ENCODE measurements around the gene EHD3.

Gene EHD3

DNA sequence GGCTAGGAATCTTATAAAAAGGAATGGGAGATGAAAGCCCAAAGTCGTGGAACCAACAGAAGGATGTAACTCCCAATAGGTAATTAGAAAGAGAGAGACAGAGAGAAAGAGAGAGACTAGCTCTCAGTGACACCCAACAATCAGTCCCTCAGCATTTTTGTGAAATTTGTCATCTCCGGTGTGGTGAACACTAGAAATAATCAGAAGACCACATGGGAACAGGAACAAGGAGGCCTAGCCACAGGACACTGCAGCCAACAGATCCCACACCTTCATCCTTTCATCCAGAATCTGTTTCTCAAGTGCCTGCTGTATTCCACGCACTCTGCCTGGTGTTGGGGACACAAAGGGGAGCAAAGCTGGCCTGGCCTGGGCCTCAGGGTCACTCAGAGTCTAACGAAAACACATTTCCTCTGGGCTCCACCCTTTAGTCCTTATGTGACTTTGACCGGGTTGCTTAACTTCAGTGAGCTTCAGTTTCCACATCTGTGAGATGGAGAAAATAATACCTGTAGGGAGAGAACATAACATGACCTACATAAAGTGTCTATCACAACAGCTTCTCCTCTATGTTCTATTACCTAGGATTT, 53.1 kb downstream of the EHD3 start:
- in situ Hi-C loops (cut with MboI; ENCODE audit: low sequenced_read_pairs): no loop called here

DNA sequence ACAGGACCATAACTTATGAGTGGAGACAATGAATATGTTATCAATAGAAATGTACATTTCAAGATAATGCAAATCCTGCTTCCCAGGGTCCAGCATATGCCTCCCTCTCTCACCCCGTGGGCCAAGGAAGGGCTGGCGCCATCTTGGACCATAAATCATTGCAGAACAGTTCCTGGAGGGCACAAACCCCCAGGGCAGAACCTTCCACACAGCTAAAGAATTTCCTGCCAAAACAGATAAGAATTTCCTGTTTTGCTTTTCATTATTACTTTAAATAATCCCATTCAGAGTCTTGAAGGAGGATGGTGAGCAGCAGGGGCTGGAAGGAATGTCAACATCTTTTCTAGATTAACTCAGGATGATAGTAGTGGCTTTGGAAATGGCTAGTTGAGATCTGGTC, 53.7 kb downstream of the EHD3 start:
- in situ Hi-C loops (cut with MboI; ENCODE audit: low sequenced_read_pairs): no loop called here
- no peaks in the 10 kb centered on the region for H3K4me1 ChIP-seq
- H3K4me3 ChIP-seq: no peak overlapping the region
- H3K27me3 ChIP-seq (ENCODE audit: low read depth): no peaks in the 10 kb centered on the region
- no peaks in the 10 kb centered on the region for H3K36me3 ChIP-seq (replicated peaks)
- DNase-seq (ENCODE audit: low spot score in 2 of 2): no peak
- no peaks in the 10 kb centered on the region for H3K9me3 ChIP-seq

More for the DNA sequence above, 53.1 kb downstream of the EHD3 start:
- Histone ChIP-seq H3K4me3 (no peak overlapping the region), H3K9me3 (no peaks in the 10 kb centered on the region), H3K27me3 (ENCODE audit: low read depth) (no peaks in the 10 kb centered on the region), H3K4me1 (no peaks in the 10 kb centered on the region), H3K36me3 (replicated peaks) (no peaks in the 10 kb centered on the region)
- DNase-seq (ENCODE audit: low spot score in 2 of 2): no peak

DNA sequence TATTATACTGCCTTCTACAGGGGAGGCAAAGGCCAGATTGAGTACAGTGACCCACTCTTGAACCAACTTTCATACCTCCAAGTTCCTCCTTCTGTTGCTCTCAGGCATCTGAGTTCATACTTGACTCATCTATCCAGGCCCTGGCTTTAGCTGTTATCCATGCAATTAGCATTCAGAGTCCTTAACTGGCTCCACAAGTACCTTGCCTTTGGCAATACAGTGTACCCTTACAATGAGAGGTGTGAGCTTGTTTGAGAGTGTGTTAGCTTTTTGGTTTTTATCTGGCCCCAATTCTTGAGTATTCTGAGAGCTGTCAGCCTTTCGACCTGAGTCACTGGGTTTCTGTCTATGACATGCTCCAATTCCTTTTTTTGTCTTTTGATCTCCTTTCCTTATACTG, 60.2 kb downstream of the EHD3 start:
- H3K4me1 ChIP-seq: no peaks in the 10 kb centered on the region
- H3K27me3 ChIP-seq (ENCODE audit: low read depth): no peaks in the 10 kb centered on the region
- no peaks in the 10 kb centered on the region for H3K36me3 ChIP-seq (replicated peaks)
- H3K4me3 ChIP-seq: no peak overlapping the region
- no peak for DNase-seq (ENCODE audit: low spot score in 2 of 2)
- in situ Hi-C loops (cut with MboI; ENCODE audit: low sequenced_read_pairs): no loop called here
- no peaks in the 10 kb centered on the region for H3K9me3 ChIP-seq

DNA sequence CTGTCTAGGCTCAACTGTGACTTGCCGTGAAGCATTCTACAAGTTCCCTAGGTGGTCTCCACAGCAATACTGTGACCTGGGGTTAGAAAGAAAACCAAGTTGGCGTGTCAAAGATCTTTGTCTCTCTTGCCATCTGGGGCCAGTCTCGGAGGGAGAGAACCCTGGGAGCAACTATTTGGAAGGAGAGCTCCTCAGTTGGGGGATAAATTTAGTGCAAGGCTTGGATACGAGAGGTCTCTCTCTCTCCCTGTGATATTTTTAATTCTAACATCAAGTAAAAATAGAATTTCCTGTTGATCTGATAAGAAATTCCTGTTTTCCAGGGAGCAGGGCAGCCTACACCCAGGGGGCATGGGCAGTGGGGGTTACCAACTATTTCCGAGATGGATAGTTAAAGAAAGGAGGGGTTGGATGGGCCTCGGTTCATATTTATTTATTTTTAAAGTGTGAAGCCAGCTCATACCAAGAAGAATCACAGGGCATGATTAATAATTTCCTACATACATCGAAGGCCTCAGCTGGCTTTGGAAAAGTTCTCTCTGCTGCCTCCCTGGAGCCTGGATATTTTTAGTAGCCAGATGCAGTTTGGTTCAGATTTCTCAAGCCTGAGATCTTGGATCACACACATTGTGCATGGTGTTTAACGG, 62.8 kb downstream of the EHD3 start:
- no peak for DNase-seq (ENCODE audit: low spot score in 2 of 2)
- Histone ChIP-seq H3K27me3 (ENCODE audit: low read depth) (no peaks in the 10 kb centered on the region), H3K4me3 (no peak overlapping the region), H3K9me3 (no peaks in the 10 kb centered on the region), H3K4me1 (no peaks in the 10 kb centered on the region), H3K36me3 (replicated peaks) (no peaks in the 10 kb centered on the region)
- in situ Hi-C loops (cut with MboI; ENCODE audit: low sequenced_read_pairs): no loop called here

DNA sequence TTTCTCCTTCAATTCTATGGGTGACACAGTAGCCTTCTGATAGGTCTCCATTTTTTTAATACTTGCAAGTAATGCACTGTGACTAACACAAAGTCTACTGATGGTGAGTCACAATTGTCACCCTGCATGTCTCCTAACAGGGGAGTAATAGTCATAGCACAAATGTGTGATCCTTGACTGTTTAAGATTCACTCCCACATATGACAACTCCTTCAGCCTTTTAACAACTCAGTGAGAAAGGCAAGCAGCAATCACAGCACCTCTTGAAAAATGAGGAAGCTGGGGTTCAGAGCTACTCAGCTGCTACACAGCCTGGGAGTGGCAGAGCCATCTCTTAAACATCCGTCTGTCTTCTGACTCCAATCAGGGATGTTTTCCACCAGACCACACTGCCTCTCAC, 63.8 kb downstream of the EHD3 start:
- DNase-seq (ENCODE audit: low spot score in 2 of 2): no peak
- in situ Hi-C loops (cut with MboI; ENCODE audit: low sequenced_read_pairs): no loop called here
- no peaks in the 10 kb centered on the region for H3K4me1 ChIP-seq
- H3K36me3 ChIP-seq (replicated peaks): no peaks in the 10 kb centered on the region
- no peaks in the 10 kb centered on the region for H3K9me3 ChIP-seq
- no peaks in the 10 kb centered on the region for H3K27me3 ChIP-seq (ENCODE audit: low read depth)
- H3K4me3 ChIP-seq: no peak overlapping the region

DNA sequence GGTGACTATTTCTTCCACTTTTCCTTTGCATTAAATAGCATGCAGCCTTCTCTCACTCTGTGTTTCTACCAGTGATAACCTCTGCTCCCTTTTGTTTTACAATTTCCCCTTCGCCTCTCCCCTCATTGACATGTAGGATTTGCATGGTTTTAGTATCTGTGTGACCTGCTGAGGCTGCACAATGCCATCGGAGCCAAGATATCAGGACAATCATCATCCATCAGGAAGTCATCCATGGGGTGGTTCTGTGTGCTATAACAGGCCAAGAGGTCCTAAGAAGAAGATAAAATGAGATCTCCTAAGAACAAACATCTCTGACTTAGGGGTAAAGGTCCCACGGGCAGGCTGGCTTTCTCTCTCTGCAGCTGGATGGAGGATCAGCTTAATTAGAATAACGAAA, 65.6 kb downstream of the EHD3 start:
- in situ Hi-C loops (cut with MboI; ENCODE audit: low sequenced_read_pairs): no loop called here
- DNase-seq (ENCODE audit: low spot score in 2 of 2): no peak
- no peaks in the 10 kb centered on the region for H3K27me3 ChIP-seq (ENCODE audit: low read depth)

DNA sequence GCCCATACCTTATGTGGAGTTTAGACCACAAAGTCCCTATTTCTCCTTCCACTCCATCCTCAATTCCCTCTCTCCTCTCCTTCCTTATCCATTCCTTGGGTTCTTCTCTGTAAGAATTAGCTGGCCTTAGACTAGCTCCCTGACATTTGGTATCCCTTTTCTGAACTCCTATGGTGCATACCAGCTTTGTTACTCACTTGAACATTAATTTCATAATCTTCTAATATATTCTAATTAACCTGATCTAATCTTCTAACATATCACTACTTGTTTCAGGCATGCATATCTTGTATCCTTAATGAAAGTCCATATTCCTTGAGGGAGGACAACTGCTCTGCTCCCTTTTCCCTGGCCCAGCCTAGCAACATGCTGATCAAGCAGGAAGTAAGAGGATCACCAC, 66.4 kb downstream of the EHD3 start:
- Histone ChIP-seq H3K36me3 (replicated peaks) (no peaks in the 10 kb centered on the region), H3K4me1 (no peaks in the 10 kb centered on the region), H3K4me3 (no peak overlapping the region), H3K27me3 (ENCODE audit: low read depth) (no peaks in the 10 kb centered on the region), H3K9me3 (no peaks in the 10 kb centered on the region)
- in situ Hi-C loops (cut with MboI; ENCODE audit: low sequenced_read_pairs): no loop called here
- DNase-seq (ENCODE audit: low spot score in 2 of 2): no peak

More for the DNA sequence above, 65.6 kb downstream of the EHD3 start:
- Histone ChIP-seq H3K9me3 (no peaks in the 10 kb centered on the region), H3K36me3 (replicated peaks) (no peaks in the 10 kb centered on the region), H3K4me1 (no peaks in the 10 kb centered on the region), H3K4me3 (no peak overlapping the region)

DNA sequence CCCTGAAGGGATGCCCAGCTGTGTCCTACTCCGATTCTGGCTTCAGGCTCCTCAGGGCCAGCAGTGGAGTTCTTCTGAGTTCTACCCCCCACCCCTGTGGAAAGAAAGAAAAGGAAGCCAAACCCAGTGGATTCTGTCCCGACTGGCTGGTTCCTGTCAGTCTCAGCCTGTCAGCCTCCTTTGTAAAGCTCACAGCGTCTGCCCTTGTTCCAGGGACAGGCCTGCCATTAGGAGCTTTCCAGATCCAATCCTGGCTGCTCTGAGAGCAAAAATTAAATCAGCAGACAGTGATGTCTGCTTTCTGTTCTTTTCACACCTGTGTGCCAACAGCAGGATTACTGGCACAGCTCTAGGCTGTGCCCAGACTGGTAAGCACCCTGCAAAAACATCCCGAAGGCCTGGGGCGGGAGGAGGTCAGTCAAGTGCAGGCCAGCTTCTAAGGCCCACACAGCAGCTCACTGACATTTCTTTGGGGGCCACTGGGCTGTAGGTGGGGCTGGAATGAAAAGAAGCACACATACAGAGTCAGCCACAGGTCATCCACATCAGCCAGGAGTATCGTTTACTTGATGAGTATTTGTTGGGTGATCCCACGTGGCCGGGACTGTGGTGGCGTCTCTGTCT, 69.1 kb downstream of the EHD3 start:
- H3K4me1 ChIP-seq: no peaks in the 10 kb centered on the region
- in situ Hi-C loops (cut with MboI; ENCODE audit: low sequenced_read_pairs): no loop called here
- H3K36me3 ChIP-seq (replicated peaks): no peaks in the 10 kb centered on the region
- H3K27me3 ChIP-seq (ENCODE audit: low read depth): no peaks in the 10 kb centered on the region
- H3K4me3 ChIP-seq: no peak overlapping the region
- no peaks in the 10 kb centered on the region for H3K9me3 ChIP-seq
- no peak for DNase-seq (ENCODE audit: low spot score in 2 of 2)

DNA sequence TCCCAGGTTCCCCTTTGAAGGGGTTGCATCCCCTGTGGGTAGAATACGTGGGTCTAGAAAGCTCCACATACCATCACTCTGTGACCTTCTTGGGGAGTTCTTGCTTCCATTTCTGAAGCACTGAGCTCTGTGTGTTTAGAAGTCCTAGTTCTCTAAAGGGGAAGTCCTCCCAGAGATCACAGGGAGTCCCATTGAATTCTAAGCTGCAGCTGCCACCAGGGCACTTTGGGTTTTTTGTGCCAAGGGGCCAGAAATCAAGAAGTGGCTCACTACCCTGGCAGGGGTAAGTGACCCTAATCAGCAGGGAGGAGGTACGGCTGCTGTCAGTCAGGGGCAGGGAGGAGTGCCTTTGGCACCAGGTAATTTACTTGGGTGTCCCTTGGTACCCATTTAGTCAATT, 70.9 kb downstream of the EHD3 start:
- DNase-seq (ENCODE audit: low spot score in 2 of 2): no peak
- Histone ChIP-seq H3K9me3 (no peaks in the 10 kb centered on the region), H3K4me1 (no peaks in the 10 kb centered on the region), H3K36me3 (replicated peaks) (no peaks in the 10 kb centered on the region), H3K4me3 (no peak overlapping the region), H3K27me3 (ENCODE audit: low read depth) (no peaks in the 10 kb centered on the region)
- in situ Hi-C loops (cut with MboI; ENCODE audit: low sequenced_read_pairs): no loop called here

DNA sequence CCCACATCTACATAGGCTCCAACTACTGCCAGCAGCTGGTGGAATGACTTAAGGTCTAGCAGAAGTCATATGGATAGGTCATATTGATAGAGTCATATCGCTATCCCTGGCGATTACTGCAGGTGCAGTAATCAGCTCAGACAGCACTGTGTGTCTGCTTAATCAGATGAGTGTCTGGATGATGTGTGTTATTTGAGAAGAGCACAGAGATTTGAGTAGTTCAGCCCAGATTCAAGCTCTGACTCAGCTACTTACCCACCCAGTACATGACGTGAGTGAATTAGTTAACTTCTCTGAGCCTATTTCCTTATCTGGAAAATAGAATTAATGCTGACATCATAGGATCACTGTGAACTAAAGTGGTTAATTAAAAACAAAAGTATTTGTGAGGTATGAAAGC, 78.9 kb downstream of the EHD3 start:
- no peaks in the 10 kb centered on the region for H3K4me1 ChIP-seq
- H3K36me3 ChIP-seq (replicated peaks): no peaks in the 10 kb centered on the region
- no peak overlapping the region for H3K4me3 ChIP-seq
- no peaks in the 10 kb centered on the region for H3K27me3 ChIP-seq (ENCODE audit: low read depth)
- no peak for DNase-seq (ENCODE audit: low spot score in 2 of 2)
- H3K9me3 ChIP-seq: no peaks in the 10 kb centered on the region
- in situ Hi-C loops (cut with MboI; ENCODE audit: low sequenced_read_pairs): no loop called here

DNA sequence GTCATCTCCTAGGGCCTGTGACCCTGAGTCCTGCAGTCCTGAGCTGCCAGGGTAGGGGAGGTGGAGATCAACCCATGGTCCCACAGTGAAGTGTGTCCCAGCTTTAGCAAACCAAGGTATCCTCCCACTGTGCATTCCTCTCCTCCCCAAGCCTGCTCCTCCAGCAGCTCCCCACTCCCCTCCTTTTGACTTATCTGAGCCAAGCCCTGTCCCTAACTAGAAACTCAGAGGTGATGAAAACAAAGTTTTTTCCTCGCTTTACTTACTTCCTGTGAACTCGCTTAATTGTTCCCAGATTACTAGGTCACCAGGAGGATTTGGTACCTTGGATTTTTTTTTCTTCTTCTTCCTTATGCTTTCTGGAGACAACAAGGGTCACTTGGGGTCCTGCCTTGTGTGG, 80.8 kb downstream of the EHD3 start:
- DNase-seq (ENCODE audit: low spot score in 2 of 2): no peak
- Histone ChIP-seq H3K27me3 (ENCODE audit: low read depth) (no peaks in the 10 kb centered on the region), H3K4me1 (no peaks in the 10 kb centered on the region), H3K36me3 (replicated peaks) (no peaks in the 10 kb centered on the region), H3K4me3 (no peak overlapping the region), H3K9me3 (no peaks in the 10 kb centered on the region)
- in situ Hi-C loops (cut with MboI; ENCODE audit: low sequenced_read_pairs): no loop called here

DNA sequence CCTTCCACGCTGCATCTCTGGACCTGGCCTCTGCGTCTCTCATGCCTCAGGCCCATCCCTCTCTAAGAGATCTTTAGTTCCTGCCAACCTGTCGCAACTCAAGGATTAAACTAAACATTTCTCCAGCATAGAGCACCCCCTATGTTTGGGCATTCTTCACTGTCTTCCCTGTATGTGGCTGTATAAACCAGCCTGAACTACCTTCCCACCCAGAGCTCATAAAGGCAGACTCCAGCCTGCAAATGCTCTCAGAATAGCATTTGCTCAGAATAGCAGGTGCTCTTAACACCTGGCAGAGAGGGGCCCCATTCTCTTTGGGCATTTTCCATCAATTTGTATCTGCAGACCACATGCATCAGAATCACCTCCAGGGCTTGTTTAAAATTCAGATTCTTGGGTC, 83.4 kb downstream of the EHD3 start:
- no peak for DNase-seq (ENCODE audit: low spot score in 2 of 2)
- no peaks in the 10 kb centered on the region for H3K36me3 ChIP-seq (replicated peaks)
- no peaks in the 10 kb centered on the region for H3K9me3 ChIP-seq
- no peak overlapping the region for H3K4me3 ChIP-seq
- in situ Hi-C loops (cut with MboI; ENCODE audit: low sequenced_read_pairs): no loop called here
- H3K4me1 ChIP-seq: no peaks in the 10 kb centered on the region
- no peaks in the 10 kb centered on the region for H3K27me3 ChIP-seq (ENCODE audit: low read depth)

DNA sequence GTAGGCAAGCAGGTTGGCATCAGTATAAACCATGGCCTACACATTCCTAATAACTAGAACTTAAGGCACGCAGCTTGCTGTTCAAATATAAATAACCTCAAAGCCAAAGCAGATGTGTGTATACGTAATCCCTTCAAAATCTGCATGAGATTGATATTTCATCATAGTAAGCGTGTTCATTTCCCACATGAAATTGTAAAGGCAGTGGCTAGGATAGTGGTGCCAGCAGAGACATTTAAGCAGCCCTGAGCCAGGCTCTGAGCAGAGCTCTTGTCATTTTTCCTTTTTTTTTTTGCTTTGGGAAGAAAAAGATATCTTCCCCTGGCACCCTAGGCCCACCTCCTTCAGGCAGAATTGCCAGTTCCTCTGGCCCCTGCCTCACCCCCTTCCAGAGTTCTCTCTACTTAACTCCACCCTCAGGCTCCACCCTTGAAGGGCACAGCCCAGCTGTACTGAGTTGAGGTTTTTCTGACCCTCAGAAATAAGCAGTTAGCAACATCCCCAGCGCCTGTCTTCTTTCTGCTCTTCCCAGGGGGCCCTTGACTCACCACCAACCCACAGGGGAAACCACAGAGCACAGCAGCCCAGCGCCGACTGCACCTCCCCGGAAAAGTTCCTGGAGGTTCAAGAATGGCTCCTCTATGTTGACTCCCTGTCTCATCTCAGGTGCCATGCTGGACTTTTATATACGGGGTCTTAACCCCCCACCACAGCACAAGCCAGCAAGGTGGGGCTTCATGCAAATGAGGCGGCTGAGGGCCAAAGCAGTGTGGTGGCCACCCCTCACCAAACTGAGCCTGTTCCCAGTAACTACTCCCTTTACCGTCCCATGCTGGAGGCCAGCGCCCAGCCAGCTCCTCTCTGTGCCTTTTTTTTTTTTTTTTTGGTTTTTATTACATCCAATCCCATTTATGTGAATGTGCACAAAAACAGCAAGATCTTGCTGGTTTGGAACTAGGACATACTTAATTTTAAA, 84.7 kb downstream of the EHD3 start:
- no peaks in the 10 kb centered on the region for H3K9me3 ChIP-seq
- H3K36me3 ChIP-seq (replicated peaks): no peaks in the 10 kb centered on the region
- H3K27me3 ChIP-seq (ENCODE audit: low read depth): no peaks in the 10 kb centered on the region
- H3K4me3 ChIP-seq: no peak overlapping the region
- in situ Hi-C loops (cut with MboI; ENCODE audit: low sequenced_read_pairs): no loop called here
- DNase-seq (ENCODE audit: low spot score in 2 of 2): no peak
- H3K4me1 ChIP-seq: no peaks in the 10 kb centered on the region
